ENCODE measurements around the gene DNLZ. TPM values are rescaled to one million over a fixed set of nuclear protein-coding genes. Genes with fewer than 3 reads are reported as not detected.
A peak's percentile ranks its signal among the peaks of the same experiment; 100 is the strongest.

Gene DNLZ
- total RNA-seq, 4 donors from 2014 or later, result 6.8 to 29.4 (median 27.3) TPM

GRCh38 chr9:136328011-136328621 is 35.4 kb downstream of the DNLZ start:
- Histone ChIP-seq H3K27ac (peak overlapping the region; percentile 56 to 86), H3K27me3 (no peaks in the 10 kb centered on the region), H3K4me3 (peak overlapping the region; percentile 57 to 88), H3K9me3 (no peaks in the 10 kb centered on the region), H3K36me3 (no peaks in the 10 kb centered on the region), H3K4me1 (peaks cover 0 to 30% of the 10 kb centered on the region in 2 donors)
- DNase-seq, result no peak
- TF ChIP-seq CTCF (IDR thresholded peaks at IDR 0.05) (no peak), POLR2A (IDR thresholded peaks at IDR 0.05) (no peak)
- intact Hi-C loops (cut with DNase I; ENCODE audit: low total_unique reads), result no loop called here

- intact Hi-C loops (cut with DNase I; ENCODE audit: low total_unique reads), result no loop called here
- H3K9me3 ChIP-seq, result no peaks in the 10 kb centered on the region
- peak within 1 kb of the TSS; percentile 56 to 86 for H3K27ac ChIP-seq
- H3K4me1 ChIP-seq, result peaks cover 0 to 30% of the 10 kb centered on the region in 2 donors
- H3K27me3 ChIP-seq, result no peaks in the 10 kb centered on the region
- no peaks in the 10 kb centered on the region for H3K36me3 ChIP-seq
- peak in 1 of 2 donors; percentile 65 for DNase-seq
- TF ChIP-seq POLR2A (IDR thresholded peaks at IDR 0.05), result peak; percentile 11 to 79
- TF ChIP-seq CTCF (IDR thresholded peaks at IDR 0.05), result peak in 2 of 4 experiments; percentile 19 to 38
- peak within 1 kb of the TSS; percentile 57 to 88 for H3K4me3 ChIP-seq
Observed at GRCh38 chr9:136327304-136327974, 36.1 kb downstream of the DNLZ start, which contains the start of gene GPSM1. Gene GPSM1 (plus strand): TSS chr9:136327539. CDS start chr9:136327696, 157 bp downstream.

GRCh38 chr9:136326761-136327303 is 36.7 kb downstream of the DNLZ start:
- intact Hi-C loops (cut with DNase I; ENCODE audit: low total_unique reads), result no loop called here
- Histone ChIP-seq H3K36me3 (no peaks in the 10 kb centered on the region), H3K27ac (peak overlapping the region; percentile 56 to 86), H3K9me3 (no peaks in the 10 kb centered on the region), H3K4me1 (peaks cover 0 to 30% of the 10 kb centered on the region in 2 donors), H3K27me3 (no peaks in the 10 kb centered on the region), H3K4me3 (peak overlapping the region; percentile 57 to 88)
- TF ChIP-seq POLR2A (IDR thresholded peaks at IDR 0.05) (no peak), CTCF (IDR thresholded peaks at IDR 0.05) (no peak)
- DNase-seq, result no peak

GRCh38 chr9:136326061-136326760 is 37.3 kb downstream of the DNLZ start:
- H3K4me1 ChIP-seq, result peaks cover 0 to 30% of the 10 kb centered on the region in 2 donors
- intact Hi-C loops (cut with DNase I; ENCODE audit: low total_unique reads), result no loop called here

More at GRCh38 chr9:136326061-136326760, 37.3 kb downstream of the DNLZ start:
- Histone ChIP-seq H3K36me3 (no peaks in the 10 kb centered on the region), H3K4me3 (peak overlapping the region in 1 of 2 donors; percentile 88), H3K9me3 (no peaks in the 10 kb centered on the region), H3K27me3 (no peaks in the 10 kb centered on the region), H3K27ac (peak overlapping the region; percentile 56 to 86)
- TF ChIP-seq CTCF (IDR thresholded peaks at IDR 0.05) (no peak), POLR2A (IDR thresholded peaks at IDR 0.05) (no peak)
- DNase-seq, result no peak
